HepG2 (cell line): ENCODE measurements around the gene JPT1. TPM values are rescaled to one million over a fixed set of nuclear protein-coding genes. Genes with fewer than 3 reads are reported as not detected.

Source experiments
- ARNT2 ChIP-seq: sonication (generic); formaldehyde crosslinking; IDR thresholded peaks from 2 replicates; pipeline ENCODE4 v1.8.0; 2022; ENCODE audit warnings: mild to moderate bottlenecking, low read depth, missing genetic modification reagents, moderate library complexity
- ARNTL ChIP-seq: sonication (generic); formaldehyde crosslinking; IDR thresholded peaks from 2 replicates; pipeline ENCODE4 v1.4.0; 2020; ENCODE audit warnings: mild to moderate bottlenecking, missing genetic modification reagents
- ATF7-NPFF ChIP-seq: sonication (generic); formaldehyde crosslinking; IDR thresholded peaks from 2 replicates; pipeline ENCODE4 v1.8.1; 2023; ENCODE audit warnings: mild to moderate bottlenecking, low read depth, missing genetic modification reagents, moderate library complexity
- DNMT1 ChIP-seq: sonication (generic); formaldehyde crosslinking; IDR thresholded peaks from 2 replicates; pipeline ENCODE4 v1.5.1; 2020; ENCODE audit warnings: mild to moderate bottlenecking, missing genetic modification reagents
- FLYWCH1 ChIP-seq: sonication (generic); formaldehyde crosslinking; IDR thresholded peaks from 2 replicates; pipeline ENCODE4 v1.8.1; 2023; ENCODE audit warnings: mild to moderate bottlenecking, missing genetic modification reagents
- GLI4 ChIP-seq: sonication (generic); formaldehyde crosslinking; IDR thresholded peaks from 2 replicates; pipeline ENCODE4 v1.5.1; 2020; ENCODE audit warnings: missing genetic modification reagents, mild to moderate bottlenecking, moderate library complexity, borderline replicate concordance
- HDAC1 ChIP-seq: sonication (generic); formaldehyde crosslinking; IDR thresholded peaks from 2 replicates; pipeline ENCODE4 v1.5.1; 2020; ENCODE audit warnings: mild to moderate bottlenecking, missing genetic modification reagents
- JUND ChIP-seq: sonication (generic); formaldehyde crosslinking; IDR thresholded peaks from 2 replicates; pipeline ENCODE4 v1.8.0; 2022; ENCODE audit warnings: mild to moderate bottlenecking, missing genetic modification reagents
- KAT2B ChIP-seq: fragments of 150-350 bp; IDR thresholded peaks from 2 replicates; pipeline ENCODE4 v1.6.1; 2014; ENCODE audit warnings: low read depth, low read length, borderline replicate concordance
- KAT7 ChIP-seq: IDR thresholded peaks from 2 replicates; pipeline ENCODE4 v1.6.1; 2018; ENCODE audit warnings: borderline replicate concordance, missing compliant biosample characterization
- MAFF ChIP-seq: IDR thresholded peaks from 2 replicates; pipeline ENCODE4 v1.6.1; 2011; ENCODE audit warnings: low read depth, low read length, improper control_type of control experiment
- SYNCRIP ChIP-seq: fragments of 200-400 bp; formaldehyde crosslinking; IDR thresholded peaks from 2 replicates; pipeline ENCODE4 v1.6.1; 2018; ENCODE audit warnings: mild to moderate bottlenecking, low read depth, low read length; ENCODE audit not compliant: insufficient read depth
- TOPORS ChIP-seq: sonication (generic); formaldehyde crosslinking; IDR thresholded peaks from 2 replicates; pipeline ENCODE4 v1.8.0; 2023; ENCODE audit warnings: mild to moderate bottlenecking, missing genetic modification reagents
- ZMAT3 ChIP-seq: sonication (generic); formaldehyde crosslinking; conservative IDR thresholded peaks from 2 replicates; pipeline ENCODE4 v1.7.0; 2021; ENCODE audit warnings: missing genetic modification reagents
- ZMYM4 ChIP-seq: sonication (generic); formaldehyde crosslinking; IDR thresholded peaks from 2 replicates; pipeline ENCODE4 v1.8.1; 2023; ENCODE audit warnings: mild to moderate bottlenecking, missing genetic modification reagents
- ZNF138 ChIP-seq: sonication (generic); formaldehyde crosslinking; IDR thresholded peaks from 2 replicates; pipeline ENCODE4 v1.5.0; 2020; ENCODE audit warnings: mild to moderate bottlenecking, low read depth, missing genetic modification reagents
- ZNF607 ChIP-seq: sonication (generic); formaldehyde crosslinking; IDR thresholded peaks from 2 replicates; pipeline ENCODE4 v1.5.1; 2020; ENCODE audit warnings: missing genetic modification reagents, mild to moderate bottlenecking, borderline replicate concordance
- ZNF747 ChIP-seq: sonication (generic); formaldehyde crosslinking; IDR thresholded peaks from 2 replicates; pipeline ENCODE4 v1.8.1; 2023; ENCODE audit warnings: missing genetic modification reagents, mild to moderate bottlenecking, borderline replicate concordance
- polyA plus RNA-seq, 8 experiments: library from polyadenylated mRNA; depleted of rRNA in 3 of 8; stranded (reverse) in 7 of 8; unstranded in 1 of 8; fragments of >200 nt; fragmentation: Illumina TruSeq in 4 of 8; extraction: Trizol in 4 of 8; gene quantifications; 2 replicates each; pipeline versions ENCODE4 v1.2.1 to v1.2.3, GENCODE V29; 2011 to 2016; ENCODE audit warnings: low read depth in 4 of 8, missing spikeins in 1 of 8, mixed read lengths in 1 of 8; ENCODE audit not compliant: insufficient read depth in 1 of 8
- total RNA-seq, 5 experiments: library from RNA; depleted of rRNA; stranded (reverse); fragments of >200 nt; fragmentation: Illumina TruSeq; extraction: Trizol; gene quantifications; 2 replicates each; pipeline ENCODE4 v1.2.3, GENCODE V29; 2016; ENCODE audit warnings: low read depth in 1 of 5
- TF ChIP-seq, protein P1 (sequence below): sonication (generic); formaldehyde crosslinking; IDR thresholded peaks from 2 replicates; pipeline ENCODE4 v1.5.0; 2020; ENCODE audit warnings: mild to moderate bottlenecking, missing genetic modification reagents
- TF ChIP-seq, protein P2 (sequence below): sonication (generic); formaldehyde crosslinking; IDR thresholded peaks from 2 replicates; pipeline ENCODE4 v1.5.1; 2020; ENCODE audit warnings: mild to moderate bottlenecking, moderate library complexity, missing genetic modification reagents
- TF ChIP-seq, protein P3 (sequence below): sonication (generic); formaldehyde crosslinking; IDR thresholded peaks from 2 replicates; pipeline ENCODE4 v1.5.1; 2020; ENCODE audit warnings: mild to moderate bottlenecking, missing genetic modification reagents, moderate library complexity
- TF ChIP-seq, protein P4 (sequence below): IDR thresholded peaks from 2 replicates; pipeline ENCODE4 v1.6.1; 2018; ENCODE audit warnings: missing genetic modification reagents

JPT1 gene
- total and polyA plus RNA-seq, 2 of the 13 experiments (the other 11 are each of a cell fraction or from before 2014, with no cell fraction given) = 43.3 to 256 TPM

DNA sequence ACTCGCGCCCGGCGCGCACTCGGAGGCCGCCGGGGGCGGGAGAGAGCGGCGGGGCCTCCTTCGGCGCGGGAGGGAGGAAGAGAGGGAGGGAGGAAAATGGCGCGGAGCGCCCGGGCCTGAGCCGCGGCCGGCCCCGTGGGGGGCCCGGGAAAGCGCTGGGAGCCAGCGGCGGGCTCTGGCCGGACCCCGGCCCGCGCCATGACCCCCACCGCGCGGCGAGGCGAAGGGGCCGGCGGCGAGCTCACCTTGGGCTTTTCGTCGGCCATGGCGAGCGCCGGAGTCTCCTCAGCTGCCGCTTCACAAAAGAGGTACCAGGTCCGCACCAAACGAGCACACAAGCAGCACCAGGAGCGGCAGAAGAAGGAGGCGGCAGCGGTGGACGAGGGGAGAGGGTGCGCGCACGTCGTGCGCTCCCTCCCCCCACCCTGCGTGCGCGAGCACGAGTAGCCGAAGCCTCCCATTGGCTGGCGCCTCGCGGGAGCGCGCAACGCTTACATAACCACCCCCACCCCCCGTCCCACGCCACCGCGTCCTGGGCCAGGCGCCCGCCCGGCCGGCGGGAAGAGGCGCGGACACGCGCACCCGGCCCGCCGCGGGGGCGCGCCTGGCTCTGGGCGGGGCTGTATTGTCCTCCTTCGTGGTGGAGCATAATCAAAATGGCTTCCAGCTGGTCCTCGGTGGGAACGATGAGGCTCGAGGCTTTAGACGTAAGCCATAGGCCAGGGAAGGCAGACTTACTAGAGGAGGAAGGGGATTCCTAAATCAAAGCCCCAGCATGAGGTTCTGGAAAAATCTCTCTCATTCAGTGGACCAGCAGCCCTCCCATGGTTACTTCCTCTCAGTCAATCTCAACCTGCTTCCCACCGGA is 28.5 kb upstream of the JPT1 start, which contains the start of gene SUMO2 (continued):
- TF ChIP-seq ZNF747 (0 out of 2 replicates have a peak, but pooled peaks have one; percentile 35), SYNCRIP (no peak), ZNF138 (peak; percentile 88; the same call in 1 of the 2 replicates), JUND (no peak), ZMAT3 (CRISPR knock-in tag) (0 out of 2 replicates have a peak, but pooled peaks have one; percentile 49), ATF7-NPFF (CRISPR knock-in tag) (peak; percentile 85), TOPORS (CRISPR knock-in tag) (peak; percentile 59; the same call in 1 of the 2 replicates), KAT2B (no peak), FLYWCH1 (CRISPR knock-in tag) (no peak), ZNF607 (peak; percentile 38; the same call in 1 of the 2 replicates), KAT7 (peak; percentile 70; the same call in 1 of the 2 replicates), MAFF (no peak), DNMT1 (no peak), ARNTL (CRISPR knock-in tag) (peak; percentile 69), ARNT2 (peak; percentile 93), ZMYM4 (peak; percentile 65), GLI4 (CRISPR knock-in tag) (no peak), HDAC1 (peak; percentile 20; the same call in 1 of the 2 replicates)
- TF ChIP-seq, protein P1, sequence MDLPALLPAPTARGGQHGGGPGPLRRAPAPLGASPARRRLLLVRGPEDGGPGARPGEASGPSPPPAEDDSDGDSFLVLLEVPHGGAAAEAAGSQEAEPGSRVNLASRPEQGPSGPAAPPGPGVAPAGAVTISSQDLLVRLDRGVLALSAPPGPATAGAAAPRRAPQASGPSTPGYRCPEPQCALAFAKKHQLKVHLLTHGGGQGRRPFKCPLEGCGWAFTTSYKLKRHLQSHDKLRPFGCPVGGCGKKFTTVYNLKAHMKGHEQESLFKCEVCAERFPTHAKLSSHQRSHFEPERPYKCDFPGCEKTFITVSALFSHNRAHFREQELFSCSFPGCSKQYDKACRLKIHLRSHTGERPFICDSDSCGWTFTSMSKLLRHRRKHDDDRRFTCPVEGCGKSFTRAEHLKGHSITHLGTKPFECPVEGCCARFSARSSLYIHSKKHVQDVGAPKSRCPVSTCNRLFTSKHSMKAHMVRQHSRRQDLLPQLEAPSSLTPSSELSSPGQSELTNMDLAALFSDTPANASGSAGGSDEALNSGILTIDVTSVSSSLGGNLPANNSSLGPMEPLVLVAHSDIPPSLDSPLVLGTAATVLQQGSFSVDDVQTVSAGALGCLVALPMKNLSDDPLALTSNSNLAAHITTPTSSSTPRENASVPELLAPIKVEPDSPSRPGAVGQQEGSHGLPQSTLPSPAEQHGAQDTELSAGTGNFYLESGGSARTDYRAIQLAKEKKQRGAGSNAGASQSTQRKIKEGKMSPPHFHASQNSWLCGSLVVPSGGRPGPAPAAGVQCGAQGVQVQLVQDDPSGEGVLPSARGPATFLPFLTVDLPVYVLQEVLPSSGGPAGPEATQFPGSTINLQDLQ (CRISPR knock-in tag) = 0 out of 2 replicates have a peak, but pooled peaks have one; percentile 47
- TF ChIP-seq, protein P2, sequence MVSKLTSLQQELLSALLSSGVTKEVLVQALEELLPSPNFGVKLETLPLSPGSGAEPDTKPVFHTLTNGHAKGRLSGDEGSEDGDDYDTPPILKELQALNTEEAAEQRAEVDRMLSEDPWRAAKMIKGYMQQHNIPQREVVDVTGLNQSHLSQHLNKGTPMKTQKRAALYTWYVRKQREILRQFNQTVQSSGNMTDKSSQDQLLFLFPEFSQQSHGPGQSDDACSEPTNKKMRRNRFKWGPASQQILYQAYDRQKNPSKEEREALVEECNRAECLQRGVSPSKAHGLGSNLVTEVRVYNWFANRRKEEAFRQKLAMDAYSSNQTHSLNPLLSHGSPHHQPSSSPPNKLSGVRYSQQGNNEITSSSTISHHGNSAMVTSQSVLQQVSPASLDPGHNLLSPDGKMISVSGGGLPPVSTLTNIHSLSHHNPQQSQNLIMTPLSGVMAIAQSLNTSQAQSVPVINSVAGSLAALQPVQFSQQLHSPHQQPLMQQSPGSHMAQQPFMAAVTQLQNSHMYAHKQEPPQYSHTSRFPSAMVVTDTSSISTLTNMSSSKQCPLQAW = no peak
- TF ChIP-seq, protein P3, sequence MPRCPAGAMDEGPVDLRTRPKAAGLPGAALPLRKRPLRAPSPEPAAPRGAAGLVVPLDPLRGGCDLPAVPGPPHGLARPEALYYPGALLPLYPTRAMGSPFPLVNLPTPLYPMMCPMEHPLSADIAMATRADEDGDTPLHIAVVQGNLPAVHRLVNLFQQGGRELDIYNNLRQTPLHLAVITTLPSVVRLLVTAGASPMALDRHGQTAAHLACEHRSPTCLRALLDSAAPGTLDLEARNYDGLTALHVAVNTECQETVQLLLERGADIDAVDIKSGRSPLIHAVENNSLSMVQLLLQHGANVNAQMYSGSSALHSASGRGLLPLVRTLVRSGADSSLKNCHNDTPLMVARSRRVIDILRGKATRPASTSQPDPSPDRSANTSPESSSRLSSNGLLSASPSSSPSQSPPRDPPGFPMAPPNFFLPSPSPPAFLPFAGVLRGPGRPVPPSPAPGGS = peak; percentile 84; the same call in 1 of the 2 replicates
- TF ChIP-seq, protein P4, sequence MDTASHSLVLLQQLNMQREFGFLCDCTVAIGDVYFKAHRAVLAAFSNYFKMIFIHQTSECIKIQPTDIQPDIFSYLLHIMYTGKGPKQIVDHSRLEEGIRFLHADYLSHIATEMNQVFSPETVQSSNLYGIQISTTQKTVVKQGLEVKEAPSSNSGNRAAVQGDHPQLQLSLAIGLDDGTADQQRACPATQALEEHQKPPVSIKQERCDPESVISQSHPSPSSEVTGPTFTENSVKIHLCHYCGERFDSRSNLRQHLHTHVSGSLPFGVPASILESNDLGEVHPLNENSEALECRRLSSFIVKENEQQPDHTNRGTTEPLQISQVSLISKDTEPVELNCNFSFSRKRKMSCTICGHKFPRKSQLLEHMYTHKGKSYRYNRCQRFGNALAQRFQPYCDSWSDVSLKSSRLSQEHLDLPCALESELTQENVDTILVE (CRISPR knock-in tag) = peak; percentile 67; the same call in 1 of the 2 replicates
